HG03095 (cell line): ENCODE measurements around the gene MEIG1.
"Not testable (repeated sequence)": the region's sequence is repeated elsewhere in the genome, so short reads cannot be mapped to it uniquely, and the experiment has no call there.

Experiments used
- ATAC-seq: cut with Tn5 transposase; IDR thresholded peaks from one replicate; pipeline ENCODE4 v1.9.1; 2021; ENCODE audit warnings: moderate library complexity; ENCODE audit not compliant: unreplicated experiment

MEIG1 gene

GRCh38 chr10:14954001-14954770 lies 5.0 kb upstream of the MEIG1 start, which contains the start of gene DCLRE1C:
DCLRE1C (minus strand) TSS chr10:14954096; CDS start chr10:14954010, 86 bp downstream.
- ATAC-seq: peak; percentile 67

GRCh38 chr10:14954934-14955333 lies 4.3 kb upstream of the MEIG1 start:
- no peak for ATAC-seq

GRCh38 chr10:14958872-14959220 lies 342 bp upstream of the MEIG1 start:
- no peak for ATAC-seq

- no peak for ATAC-seq
Measured at GRCh38 chr10:14967897-14968296, 8.7 kb downstream of the MEIG1 start.

- no peak for ATAC-seq
Measured at GRCh38 chr10:14971867-14972448, 12.8 kb downstream of the MEIG1 start.

- not testable (repeated sequence) for ATAC-seq
Measured at GRCh38 chr10:14974153-14974998, 15.2 kb downstream of the MEIG1 start.

- no peak for ATAC-seq
Measured at GRCh38 chr10:14975672-14976273, 16.6 kb downstream of the MEIG1 start.

GRCh38 chr10:14982744-14983143 lies 23.6 kb downstream of the MEIG1 start:
- no peak for ATAC-seq

GRCh38 chr10:14989552-14989951 lies 30.4 kb downstream of the MEIG1 start:
- not testable (repeated sequence) for ATAC-seq

GRCh38 chr10:14991035-14991749 lies 32.0 kb downstream of the MEIG1 start:
- ATAC-seq: not testable (repeated sequence)

GRCh38 chr10:14992336-14992735 lies 33.1 kb downstream of the MEIG1 start:
- not testable (repeated sequence) for ATAC-seq

GRCh38 chr10:14993500-14994455 lies 34.6 kb downstream of the MEIG1 start:
- ATAC-seq: not testable (repeated sequence)

- ATAC-seq: no peak
Measured at GRCh38 chr10:14995964-14996565, 36.9 kb downstream of the MEIG1 start.

GRCh38 chr10:15013530-15013929 lies 54.3 kb downstream of the MEIG1 start:
- ATAC-seq: not testable (repeated sequence)

GRCh38 chr10:15015451-15015850 lies 56.3 kb downstream of the MEIG1 start:
- ATAC-seq: no peak

GRCh38 chr10:15020966-15021365 lies 61.8 kb downstream of the MEIG1 start:
- ATAC-seq: not testable (repeated sequence)
